RPMI7951 (cell line): ENCODE data around the gene HHIPL2. TPM values are rescaled to one million over a fixed set of nuclear protein-coding genes. Genes with fewer than 3 reads are reported as not detected.
A peak's percentile ranks its signal among the peaks of the same experiment; 100 is the strongest.

Source experiments
- DNase-seq: peaks from one replicate; pipeline ENCODE4 v3.0.0-alpha.2; 2012; ENCODE audit warnings: low read depth
- total RNA-seq: library from RNA; depleted of rRNA; stranded (reverse); fragments of >200 nt; shearing (Covaris generic); gene quantifications from 2 replicates; pipeline ENCODE4 v1.2.3, GENCODE V29; 2014; rRNA removed

HHIPL2 gene
- 0.29 and 1.4 TPM in 2 replicates for total RNA-seq

- no peak for DNase-seq
Observed at GRCh38 chr1:222547944-222548671, at the start of gene HHIPL2. TSS of gene HHIPL2 (minus strand) at chr1:222548104. CDS start at chr1:222548044, 60 bp downstream.

GRCh38 chr1:222596696-222597095 lies 48.8 kb upstream of the HHIPL2 start:
- DNase-seq = no peak

- DNase-seq = no peak
Observed at GRCh38 chr1:222594789-222595188, 46.9 kb upstream of the HHIPL2 start.

- peak; percentile 11 for DNase-seq
Observed at GRCh38 chr1:222592171-222592570, 44.3 kb upstream of the HHIPL2 start.

- DNase-seq = peak; percentile 80
Observed at GRCh38 chr1:222589462-222590302, 41.8 kb upstream of the HHIPL2 start, which contains the start of gene TAF1A. TSS of gene TAF1A (minus strand) at chr1:222589933.

- DNase-seq = no peak
Observed at GRCh38 chr1:222588135-222588534, 40.2 kb upstream of the HHIPL2 start.

- no peak for DNase-seq
Observed at GRCh38 chr1:222586842-222587241, 38.9 kb upstream of the HHIPL2 start.

- no peak for DNase-seq
Observed at GRCh38 chr1:222583079-222583478, 35.2 kb upstream of the HHIPL2 start.

- DNase-seq = peak; percentile 35
Observed at GRCh38 chr1:222582099-222582774, 34.3 kb upstream of the HHIPL2 start.

GRCh38 chr1:222579316-222579715 lies 31.4 kb upstream of the HHIPL2 start:
- DNase-seq = no peak

GRCh38 chr1:222570837-222571236 lies 22.9 kb upstream of the HHIPL2 start:
- DNase-seq = no peak

GRCh38 chr1:222561656-222562055 lies 13.8 kb upstream of the HHIPL2 start:
- DNase-seq = no peak

- no peak for DNase-seq
Observed at GRCh38 chr1:222557574-222557973, 9.7 kb upstream of the HHIPL2 start.

GRCh38 chr1:222557148-222557547 lies 9.2 kb upstream of the HHIPL2 start:
- peak; percentile 17 for DNase-seq

GRCh38 chr1:222555992-222556615 lies 8.2 kb upstream of the HHIPL2 start:
- no peak for DNase-seq

- no peak for DNase-seq
Observed at GRCh38 chr1:222554177-222554576, 6.3 kb upstream of the HHIPL2 start.

GRCh38 chr1:222552882-222553281 lies 5.0 kb upstream of the HHIPL2 start:
- DNase-seq = no peak

GRCh38 chr1:222547260-222547614 lies 667 bp downstream of the HHIPL2 start:
- DNase-seq = no peak

- DNase-seq = peak; percentile 96
Observed at GRCh38 chr1:222546548-222547259, 1.2 kb downstream of the HHIPL2 start.

GRCh38 chr1:222546091-222546490 lies 1.8 kb downstream of the HHIPL2 start:
- DNase-seq = no peak

- DNase-seq = no peak
Observed at GRCh38 chr1:222543817-222544216, 4.1 kb downstream of the HHIPL2 start.
